ENCODE results near the gene ST3GAL6. TPM values are rescaled to one million over a fixed set of nuclear protein-coding genes. Genes with fewer than 3 reads are reported as not detected.

The ST3GAL6 gene
- total and polyA plus RNA-seq, 2 of the 4 experiments (the other 2 are of a cell fraction), result 0.36 to 0.99 TPM

DNA sequence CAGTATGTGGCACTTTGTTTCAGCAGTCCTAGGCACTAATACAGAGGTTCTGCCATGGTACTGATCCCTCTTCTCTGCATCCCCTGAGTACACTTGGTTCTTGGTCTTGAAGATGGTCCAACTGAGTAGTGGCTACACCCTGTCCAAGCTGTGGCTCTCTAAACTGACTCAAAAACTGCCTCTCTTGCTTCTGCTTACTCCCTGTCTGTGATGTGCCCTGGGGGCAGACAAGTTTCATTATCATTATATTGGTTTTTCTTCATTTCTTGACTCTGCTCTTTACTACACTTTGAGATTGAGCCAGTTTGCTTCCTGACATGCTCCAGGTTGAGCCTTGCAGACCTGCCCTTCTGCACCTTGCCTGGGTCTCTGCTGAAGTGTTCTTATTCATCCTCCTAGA is 18.9 kb upstream of the ST3GAL6 start:
- ATAC-seq (ENCODE audit: low read depth), result no peak

More for the DNA sequence above, 18.9 kb upstream of the ST3GAL6 start:
- H3K9me1 ChIP-seq (ENCODE audit: insufficient read depth, low read length), result no peaks in the 10 kb centered on the region; the same call in 1 of the 2 replicates
- ChIA-PET CTCF (no interaction called here), POLR2A (ENCODE audit: unreplicated experiment) (no interaction called here)
- no peak overlapping the region for H3K14ac ChIP-seq (replicated peaks; ENCODE audit: low read depth, low read length)
- H3K9me3 ChIP-seq (ENCODE audit: control insufficient read depth, insufficient read depth, low read length), result no peaks in the 10 kb centered on the region
- no peaks in the 10 kb centered on the region for H3K4me1 ChIP-seq (ENCODE audit: control insufficient read depth, insufficient read depth, low read length)
- no peak for TF ChIP-seq CTCF (conservative IDR thresholded peaks at IDR 0.05; ENCODE audit: low read depth, low read length)
- no peak for TF ChIP-seq RAD21 (IDR thresholded peaks at IDR 0.05; ENCODE audit: low read length)
- TF ChIP-seq ELK1 (IDR thresholded peaks at IDR 0.05; ENCODE audit: borderline replicate concordance, low read depth, low read length), result no peak
- TF ChIP-seq BHLHE40 (IDR thresholded peaks at IDR 0.05; ENCODE audit: low read depth, low read length), result no peak
- TF ChIP-seq SMC3 (IDR thresholded peaks at IDR 0.05; ENCODE audit: low read depth, low read length), result no peak
- TF ChIP-seq MAFK (IDR thresholded peaks at IDR 0.05; ENCODE audit: low read depth, low read length), result no peak
- TF ChIP-seq MXI1 (IDR thresholded peaks at IDR 0.05; ENCODE audit: borderline replicate concordance, low read depth, low read length), result no peak
- no peak for TF ChIP-seq RFX5 (IDR thresholded peaks at IDR 0.05; ENCODE audit: low read depth, low read length)
- H3K79me1 ChIP-seq (ENCODE audit: low read depth in 1 of 2, low read length in 2 of 2), result no peaks in the 10 kb centered on the region
- H3K23ac ChIP-seq (ENCODE audit: low read depth, low read length), result no peak overlapping the region
- no peak overlapping the region for H3K4me2 ChIP-seq (ENCODE audit: low read depth, low read length)
- no peak overlapping the region for H4K5ac ChIP-seq (ENCODE audit: low read depth, low read length)
- no peak overlapping the region for H3K18ac ChIP-seq (ENCODE audit: low read depth, low read length)
- H2BK5ac ChIP-seq (ENCODE audit: low read depth, low read length, poor library complexity, severe bottlenecking), result no peak overlapping the region
- in situ Hi-C loops (cut with MboI; ENCODE audit: low sequenced_read_pairs), result no loop called here
- H3K9ac ChIP-seq (ENCODE audit: low read depth, low read length), result no peak overlapping the region
- no TSS peak for BruUV-seq (replicated peaks)
- no peak overlapping the region for H2BK120ac ChIP-seq (ENCODE audit: low read depth, low read length)
- no peak overlapping the region for H2AK9ac ChIP-seq (replicated peaks; ENCODE audit: low read depth, low read length, poor library complexity)
- intact Hi-C loops (cut with micrococcal nuclease), result no loop called here
- H3K27me3 ChIP-seq (ENCODE audit: control insufficient read depth, insufficient read depth, low read length), result no peaks in the 10 kb centered on the region; the same call in 1 of the 2 replicates
- H4K8ac ChIP-seq (ENCODE audit: low read depth in 2 of 2, low read length in 2 of 2), result no peak overlapping the region
- H2AFZ ChIP-seq (replicated peaks; ENCODE audit: low read length, poor library complexity), result no peak overlapping the region
- no peak overlapping the region for H2AK5ac ChIP-seq (ENCODE audit: low read depth, low read length)
- H3K27ac ChIP-seq (ENCODE audit: insufficient read depth, low read length), result no peak overlapping the region
- H3K56ac ChIP-seq (ENCODE audit: extremely low read depth, insufficient read depth, low read length), result no peak overlapping the region
- no peak for DNase-seq
- H3K36me3 ChIP-seq (ENCODE audit: control insufficient read depth, insufficient read depth, low read length), result no peaks in the 10 kb centered on the region
- H4K91ac ChIP-seq (ENCODE audit: insufficient read depth, low read depth, low read length), result no peak overlapping the region
- H3K4me3 ChIP-seq (ENCODE audit: insufficient read depth, low read depth, low read length), result no peak overlapping the region
- H2BK15ac ChIP-seq (ENCODE audit: low read depth, low read length), result no peak overlapping the region
- dilution Hi-C loops (cut with HindIII; ENCODE audit: low sequenced_read_pairs, unreplicated experiment), result no loop called here
- H2BK20ac ChIP-seq (ENCODE audit: low read depth, low read length), result no peak overlapping the region
- no peak overlapping the region for H3K4ac ChIP-seq (ENCODE audit: low read depth, low read length)
- H4K20me1 ChIP-seq (ENCODE audit: insufficient read depth, low read length), result no peaks in the 10 kb centered on the region

Data from IMR-90 (cell line).